ENCODE measurements around the gene BCKDK. TPM values are rescaled to one million over a fixed set of nuclear protein-coding genes. Genes with fewer than 3 reads are reported as not detected.
"Not testable (repeated sequence)": the region's sequence is repeated elsewhere in the genome, so short reads cannot be mapped to it uniquely, and the experiment has no call there.

BCKDK gene
- total RNA-seq, 1 donor from 2014 or later = 37.0 TPM

- Mint-ChIP-seq H3K9me3 (no peaks in the 10 kb centered on the region), H3K4me1 (peaks cover 4% of the 10 kb centered on the region), H3K27ac (no peak overlapping the region), H3K4me3 (no peak overlapping the region), H3K27me3 (ENCODE audit: low read depth) (peaks cover 40% of the 10 kb centered on the region), H3K36me3 (no peaks in the 10 kb centered on the region)
- DNase-seq (ENCODE audit: low spot score in 2 of 2, unreplicated experiment in 2 of 2) = no peak
- no peak for TF ChIP-seq CTCF (IDR thresholded peaks at IDR 0.05; ENCODE audit: unreplicated experiment)
These were observed 39.4 kb downstream of the BCKDK start for GRCh38 chr16:31147574-31147973.

GRCh38 chr16:31148281-31148728, 40.1 kb downstream of the BCKDK start:
- Mint-ChIP-seq H3K4me1 (peaks cover 4% of the 10 kb centered on the region), H3K4me3 (peak overlapping the region; percentile 40), H3K9me3 (no peaks in the 10 kb centered on the region), H3K27me3 (ENCODE audit: low read depth) (peaks cover 40% of the 10 kb centered on the region), H3K27ac (no peak overlapping the region), H3K36me3 (no peaks in the 10 kb centered on the region)
- no peak for TF ChIP-seq CTCF (IDR thresholded peaks at IDR 0.05; ENCODE audit: unreplicated experiment)
- no peak for DNase-seq (ENCODE audit: low spot score in 2 of 2, unreplicated experiment in 2 of 2)

- Mint-ChIP-seq H3K4me3 (no peak overlapping the region), H3K4me1 (peaks cover 4% of the 10 kb centered on the region), H3K9me3 (no peaks in the 10 kb centered on the region), H3K27ac (no peak overlapping the region), H3K36me3 (no peaks in the 10 kb centered on the region), H3K27me3 (ENCODE audit: low read depth) (peaks cover 44% of the 10 kb centered on the region)
- DNase-seq (ENCODE audit: low spot score in 2 of 2, unreplicated experiment in 2 of 2) = no peak
- no peak for TF ChIP-seq CTCF (IDR thresholded peaks at IDR 0.05; ENCODE audit: unreplicated experiment)
These were observed 40.7 kb downstream of the BCKDK start for GRCh38 chr16:31148896-31149295.

- Mint-ChIP-seq H3K4me3 (no peak overlapping the region), H3K4me1 (peaks cover 4% of the 10 kb centered on the region), H3K27ac (no peak overlapping the region), H3K36me3 (no peaks in the 10 kb centered on the region), H3K27me3 (ENCODE audit: low read depth) (peaks cover 42% of the 10 kb centered on the region), H3K9me3 (no peaks in the 10 kb centered on the region)
- TF ChIP-seq CTCF (IDR thresholded peaks at IDR 0.05; ENCODE audit: unreplicated experiment) = no peak
- no peak for DNase-seq (ENCODE audit: low spot score in 2 of 2, unreplicated experiment in 2 of 2)
These were observed 41.1 kb downstream of the BCKDK start for GRCh38 chr16:31149332-31149731.

- Mint-ChIP-seq H3K36me3 (no peaks in the 10 kb centered on the region), H3K9me3 (no peaks in the 10 kb centered on the region), H3K27me3 (ENCODE audit: low read depth) (peaks cover 40% of the 10 kb centered on the region), H3K4me3 (no peak within 1 kb of the TSS), H3K27ac (no peak within 1 kb of the TSS), H3K4me1 (peaks cover 4% of the 10 kb centered on the region)
- no peak for TF ChIP-seq CTCF (IDR thresholded peaks at IDR 0.05; ENCODE audit: unreplicated experiment)
- no peak for DNase-seq (ENCODE audit: low spot score in 2 of 2, unreplicated experiment in 2 of 2)
These were observed 42.0 kb downstream of the BCKDK start, which contains the start of gene PRSS36 for GRCh38 chr16:31149894-31150890. Gene PRSS36, minus strand, starts transcription at chr16:31150066. Its CDS starts 31 bp downstream, at chr16:31150035.

- not testable (repeated sequence) for H3K4me3 Mint-ChIP-seq; DNase-seq (ENCODE audit: low spot score in 2 of 2, unreplicated experiment in 2 of 2); H3K36me3 Mint-ChIP-seq; H3K4me1 Mint-ChIP-seq; H3K9me3 Mint-ChIP-seq; H3K27ac Mint-ChIP-seq
- H3K27me3 Mint-ChIP-seq (ENCODE audit: low read depth) = peaks cover 35% of the 10 kb centered on the region
These were observed 42.8 kb downstream of the BCKDK start for GRCh38 chr16:31150976-31151375.
